Measurements from ENCODE around the gene ANKRD36C. TPM values are rescaled to one million over a fixed set of nuclear protein-coding genes. Genes with fewer than 3 reads are reported as not detected.
"Not testable (repeated sequence)": the region's sequence is repeated elsewhere in the genome, so short reads cannot be mapped to it uniquely, and the experiment has no call there.

The ANKRD36C gene
- total and polyA plus RNA-seq, 2 of the 4 experiments (the other 2 are of a cell fraction), result 2.2 to 27.1 TPM

GRCh38 chr2:95948039-95948438 lies 43.6 kb downstream of the ANKRD36C start:
- H3K4ac ChIP-seq (ENCODE audit: low read depth, low read length); H2AK5ac ChIP-seq (ENCODE audit: low read depth, low read length); H4K20me1 ChIP-seq (ENCODE audit: insufficient read depth, low read length); H4K5ac ChIP-seq (ENCODE audit: low read depth, low read length); H2BK15ac ChIP-seq (ENCODE audit: low read depth, low read length); in situ Hi-C loops (cut with MboI; ENCODE audit: low sequenced_read_pairs); H3K4me2 ChIP-seq (ENCODE audit: low read depth, low read length); H4K8ac ChIP-seq (ENCODE audit: low read depth in 2 of 2, low read length in 2 of 2); H3K27me3 ChIP-seq (ENCODE audit: control insufficient read depth, insufficient read depth, low read length); H2BK20ac ChIP-seq (ENCODE audit: low read depth, low read length); H2AK9ac ChIP-seq (replicated peaks; ENCODE audit: low read depth, low read length, poor library complexity); H2BK5ac ChIP-seq (ENCODE audit: low read depth, low read length, poor library complexity, severe bottlenecking); H3K18ac ChIP-seq (ENCODE audit: low read depth, low read length); ATAC-seq (ENCODE audit: low read depth); H3K23ac ChIP-seq (ENCODE audit: low read depth, low read length); H3K27ac ChIP-seq (ENCODE audit: insufficient read depth, low read length); CTCF ChIA-PET; H3K36me3 ChIP-seq (ENCODE audit: control insufficient read depth, insufficient read depth, low read length); H3K4me1 ChIP-seq (ENCODE audit: control insufficient read depth, insufficient read depth, low read length); POLR2A ChIA-PET (ENCODE audit: unreplicated experiment); H3K56ac ChIP-seq (ENCODE audit: extremely low read depth, insufficient read depth, low read length); H4K91ac ChIP-seq (ENCODE audit: insufficient read depth, low read depth, low read length); BruUV-seq (replicated peaks); H2AFZ ChIP-seq (replicated peaks; ENCODE audit: low read length, poor library complexity); H3K9me3 ChIP-seq (ENCODE audit: control insufficient read depth, insufficient read depth, low read length); H3K9ac ChIP-seq (ENCODE audit: low read depth, low read length); H2BK120ac ChIP-seq (ENCODE audit: low read depth, low read length); H3K9me1 ChIP-seq (ENCODE audit: insufficient read depth, low read length); H3K79me1 ChIP-seq (ENCODE audit: low read depth in 1 of 2, low read length in 2 of 2); dilution Hi-C loops (cut with HindIII; ENCODE audit: low sequenced_read_pairs, unreplicated experiment); H3K14ac ChIP-seq (replicated peaks; ENCODE audit: low read depth, low read length); H3K4me3 ChIP-seq (ENCODE audit: insufficient read depth, low read depth, low read length): not testable (repeated sequence)
- intact Hi-C loops (cut with micrococcal nuclease), result loop anchor here (10.0 kb wide), 1 partner anchor 713 kb away; no protein-coding TSS in a partner anchor
- DNase-seq, result peak; percentile 66
- WGBS, 2 experiments (ENCODE audit: extremely low coverage in 2 of 2, insufficient read length in 1 of 2), result no CpG with 5 or more reads among the region's 1 CpG

GRCh38 chr2:95939947-95940346 lies 51.7 kb downstream of the ANKRD36C start:
- H3K9me1 ChIP-seq (ENCODE audit: insufficient read depth, low read length); H3K27me3 ChIP-seq (ENCODE audit: control insufficient read depth, insufficient read depth, low read length); dilution Hi-C loops (cut with HindIII; ENCODE audit: low sequenced_read_pairs, unreplicated experiment); H3K36me3 ChIP-seq (ENCODE audit: control insufficient read depth, insufficient read depth, low read length); H3K9me3 ChIP-seq (ENCODE audit: control insufficient read depth, insufficient read depth, low read length); H2AFZ ChIP-seq (replicated peaks; ENCODE audit: low read length, poor library complexity); POLR2A ChIA-PET (ENCODE audit: unreplicated experiment); H2BK120ac ChIP-seq (ENCODE audit: low read depth, low read length); H3K4me2 ChIP-seq (ENCODE audit: low read depth, low read length); H4K5ac ChIP-seq (ENCODE audit: low read depth, low read length); H2AK5ac ChIP-seq (ENCODE audit: low read depth, low read length); DNase-seq; H3K9ac ChIP-seq (ENCODE audit: low read depth, low read length); H3K4me3 ChIP-seq (ENCODE audit: insufficient read depth, low read depth, low read length); H3K4me1 ChIP-seq (ENCODE audit: control insufficient read depth, insufficient read depth, low read length); H3K4ac ChIP-seq (ENCODE audit: low read depth, low read length); H4K8ac ChIP-seq (ENCODE audit: low read depth in 2 of 2, low read length in 2 of 2); in situ Hi-C loops (cut with MboI; ENCODE audit: low sequenced_read_pairs); H2BK15ac ChIP-seq (ENCODE audit: low read depth, low read length); H3K56ac ChIP-seq (ENCODE audit: extremely low read depth, insufficient read depth, low read length); BruUV-seq (replicated peaks); H3K23ac ChIP-seq (ENCODE audit: low read depth, low read length); CTCF ChIA-PET; H2AK9ac ChIP-seq (replicated peaks; ENCODE audit: low read depth, low read length, poor library complexity); H3K27ac ChIP-seq (ENCODE audit: insufficient read depth, low read length); H3K14ac ChIP-seq (replicated peaks; ENCODE audit: low read depth, low read length); H3K79me1 ChIP-seq (ENCODE audit: low read depth in 1 of 2, low read length in 2 of 2); H2BK20ac ChIP-seq (ENCODE audit: low read depth, low read length); ATAC-seq (ENCODE audit: low read depth); H4K20me1 ChIP-seq (ENCODE audit: insufficient read depth, low read length); H4K91ac ChIP-seq (ENCODE audit: insufficient read depth, low read depth, low read length); H3K18ac ChIP-seq (ENCODE audit: low read depth, low read length); H2BK5ac ChIP-seq (ENCODE audit: low read depth, low read length, poor library complexity, severe bottlenecking): not testable (repeated sequence)
- intact Hi-C loops (cut with micrococcal nuclease), result loop anchor here (10.0 kb wide), 1 partner anchor 705 kb away; no protein-coding TSS in a partner anchor
- no CpG with 5 or more reads among the region's 11 CpGs for WGBS, 2 experiments (ENCODE audit: extremely low coverage in 2 of 2, insufficient read length in 1 of 2)
